GM18499 (cell line): ENCODE results near the gene MAP3K12.
"Not testable (repeated sequence)": the region's sequence is repeated elsewhere in the genome, so short reads cannot be mapped to it uniquely, and the experiment has no call there.

Source experiments
- ATAC-seq: cut with Tn5 transposase; IDR thresholded peaks from one replicate; pipeline ENCODE4 v1.9.1; 2021; ENCODE audit warnings: moderate number of reproducible peaks; ENCODE audit not compliant: insufficient read depth, unreplicated experiment

Gene MAP3K12

DNA sequence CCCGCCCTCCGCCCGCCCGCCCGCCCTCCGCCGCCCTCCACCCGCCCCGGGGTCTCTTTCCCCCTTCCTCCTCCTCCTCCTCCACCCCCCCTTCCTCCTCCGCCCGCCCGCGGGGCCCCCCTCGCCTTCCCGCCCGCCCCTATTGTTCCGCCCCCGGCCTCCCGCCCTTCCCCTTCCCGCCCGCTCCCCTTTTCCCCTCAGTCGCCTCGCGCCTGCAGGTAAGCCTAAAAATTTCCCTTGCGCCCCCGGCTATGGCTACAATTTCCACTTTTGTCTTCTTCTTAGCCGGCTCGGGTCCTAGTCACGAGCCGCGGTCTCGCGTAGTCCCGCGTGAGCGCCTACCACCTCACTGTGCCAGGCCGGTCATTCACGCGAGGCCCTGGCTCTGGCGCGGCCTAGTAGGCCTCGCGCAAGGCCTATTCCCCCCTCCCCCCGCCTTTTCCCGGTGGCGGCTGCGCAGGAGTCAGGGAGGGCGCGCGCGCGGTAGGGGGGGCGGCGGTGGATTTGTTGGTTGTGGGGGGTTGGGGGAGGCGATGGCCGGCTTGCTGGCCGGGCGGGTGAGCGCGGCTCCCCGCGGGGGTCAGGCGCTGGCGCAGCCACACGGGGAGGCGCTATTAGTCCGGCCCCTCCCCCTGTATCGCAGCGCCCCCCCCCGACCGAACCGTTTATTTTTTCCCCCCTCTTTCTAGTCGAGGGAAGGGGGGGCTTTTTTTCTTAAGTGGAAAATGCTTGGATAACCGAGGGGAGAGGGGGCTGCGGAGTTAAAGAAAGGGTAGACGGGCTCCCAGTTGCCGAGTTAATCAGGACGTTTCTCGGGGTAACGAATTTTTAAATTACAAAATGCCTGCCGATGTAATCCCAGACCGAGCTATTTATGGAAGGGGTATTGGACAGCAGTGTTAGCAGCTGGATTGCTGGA lies 46.8 kb downstream of the MAP3K12 start:
- ATAC-seq: no peak

DNA sequence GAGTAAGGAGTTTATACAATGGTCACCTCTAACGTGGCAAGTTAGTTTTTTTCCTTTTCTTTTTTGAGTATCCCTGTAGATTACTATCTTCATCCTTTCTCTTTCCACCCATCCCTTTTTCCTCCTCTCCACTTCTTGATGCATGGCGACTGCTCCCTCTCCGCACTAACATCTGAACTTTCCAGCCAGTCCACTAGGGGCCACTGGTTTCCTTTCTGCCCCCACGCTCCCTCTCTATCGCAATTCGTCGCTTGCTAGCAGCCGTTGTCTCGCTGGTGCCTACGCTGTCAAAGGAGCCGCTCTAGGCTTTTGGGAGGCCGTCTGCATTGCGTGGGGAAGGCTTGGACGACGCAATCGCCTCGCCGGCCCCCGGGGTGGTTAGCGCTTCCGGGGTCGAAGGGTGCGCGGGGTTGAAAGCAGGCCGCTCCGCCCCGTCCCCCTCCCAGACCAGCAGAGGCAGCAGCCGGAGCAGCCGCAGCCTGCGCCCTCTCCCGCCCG lies 47.5 kb downstream of the MAP3K12 start, which contains the start of gene PCBP2:
PCBP2 (plus strand) TSS at position 442 of the 498 bp plus-strand sequence. CDS start 2,699 bp downstream, outside the sequence.
- ATAC-seq: peak; percentile 94

DNA sequence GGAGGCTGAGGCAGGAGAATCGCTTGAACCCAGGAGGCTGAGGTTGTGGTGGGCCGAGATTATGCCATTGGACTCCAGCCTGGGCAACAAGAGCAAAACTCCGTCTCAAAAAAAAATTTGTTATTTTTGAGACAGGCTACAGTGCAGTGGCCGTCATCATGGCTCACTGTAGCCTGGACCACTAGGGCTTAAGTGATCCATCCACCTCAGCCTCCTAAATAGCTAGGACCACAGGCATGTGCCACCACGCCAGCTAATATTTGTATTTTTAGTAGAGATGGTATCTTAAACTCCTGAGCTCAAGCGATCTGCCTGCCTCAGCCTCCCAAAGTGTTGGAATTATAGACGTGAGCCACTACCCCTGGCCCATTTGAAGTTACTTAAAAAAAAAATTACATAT lies 48.3 kb downstream of the MAP3K12 start:
- ATAC-seq: no peak

DNA sequence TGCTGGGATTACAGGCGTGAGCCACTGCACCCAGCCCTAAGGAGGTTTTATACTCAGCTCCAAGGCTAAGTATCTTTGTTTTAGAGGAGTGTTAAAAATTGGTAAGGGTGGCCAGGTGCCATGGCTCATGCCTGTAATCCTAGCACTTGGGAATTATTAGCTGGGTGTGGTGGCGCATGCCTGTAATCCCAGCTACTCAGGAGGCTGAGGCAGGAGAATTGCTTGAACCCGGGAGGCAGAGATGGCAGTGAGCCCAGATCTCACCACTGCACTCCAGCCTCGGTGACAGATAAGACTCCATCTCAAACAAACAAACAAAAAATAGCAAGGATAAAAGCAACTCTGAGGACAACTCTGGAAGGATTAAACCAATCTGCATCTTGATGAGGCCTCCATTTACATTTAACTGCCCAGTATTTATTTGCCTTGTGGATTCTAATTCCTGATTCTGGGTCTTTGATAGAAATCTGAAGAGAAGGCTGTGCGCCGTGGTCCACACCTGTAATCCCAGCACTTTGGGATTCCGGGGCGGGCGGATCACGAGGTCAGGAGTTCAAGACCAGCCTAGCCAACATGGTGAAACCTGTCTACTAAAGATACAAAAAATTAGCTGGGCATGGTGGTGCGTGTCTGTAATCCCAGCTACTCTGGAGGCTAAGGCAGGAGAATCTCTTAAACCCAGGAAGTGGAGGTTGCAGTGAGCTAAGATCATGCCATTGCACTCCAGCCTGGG lies 54.5 kb downstream of the MAP3K12 start:
- ATAC-seq: not testable (repeated sequence)

DNA sequence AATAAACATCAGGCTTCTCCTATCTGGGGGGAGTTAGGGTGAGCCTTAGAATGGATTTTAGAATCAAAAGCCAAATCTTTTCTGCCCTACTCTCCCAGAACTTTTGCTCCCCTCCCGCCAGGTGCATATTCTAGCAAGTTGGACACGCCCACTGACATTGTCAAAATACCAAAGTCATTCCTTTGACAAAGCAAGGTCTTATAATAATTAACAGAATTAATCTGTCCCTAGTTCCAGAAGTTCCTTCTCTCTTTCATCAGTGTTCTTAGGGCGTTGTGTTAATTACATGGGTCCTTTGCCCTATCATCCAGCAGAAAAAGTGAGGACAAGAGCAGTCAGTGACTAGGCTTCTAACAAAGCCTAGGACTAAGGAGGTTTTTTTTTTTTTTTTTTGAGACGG lies 55.3 kb downstream of the MAP3K12 start:
- ATAC-seq: no peak

DNA sequence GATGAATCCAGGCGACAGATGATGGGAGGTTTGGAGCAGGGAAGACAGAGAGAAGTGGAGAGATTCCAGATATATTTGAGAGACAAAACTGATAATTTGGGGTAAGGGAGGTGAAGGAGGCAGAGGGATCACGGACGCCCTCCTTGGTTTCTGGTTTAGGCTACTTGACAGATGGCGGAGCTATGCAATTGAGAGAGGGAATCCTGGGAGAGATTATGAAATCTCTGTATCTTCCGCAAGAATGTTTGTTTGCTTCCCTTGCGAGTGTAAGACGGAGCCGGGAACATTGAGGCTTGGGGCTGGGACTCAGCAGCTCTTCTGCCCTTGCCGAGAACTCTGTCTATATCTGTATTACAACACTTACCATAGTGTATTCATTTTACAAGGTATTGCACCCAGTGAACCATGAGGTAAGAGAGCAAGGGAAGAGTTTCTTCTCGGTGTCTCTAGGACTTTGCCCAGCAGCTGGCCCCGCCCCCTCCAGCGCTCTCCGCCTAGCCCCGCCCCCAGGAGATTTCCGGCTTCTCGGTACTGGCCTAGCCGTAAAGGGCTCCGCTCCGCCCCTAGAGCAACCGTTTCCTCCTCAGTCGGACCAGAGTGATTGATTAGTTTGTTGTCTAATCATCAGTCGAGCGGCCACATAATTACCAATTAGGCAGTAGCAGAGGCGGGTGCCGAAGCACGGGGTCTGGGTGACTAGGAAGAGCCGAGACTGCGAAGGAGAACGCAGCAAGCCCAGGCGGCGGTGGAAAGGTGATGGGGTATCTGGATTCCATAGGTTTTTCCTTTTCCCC lies 58.0 kb downstream of the MAP3K12 start, which contains the start of gene PRR13:
PRR13 (plus strand) TSS at position 695 of the 794 bp plus-strand sequence. CDS start 981 bp downstream, outside the sequence.
- peak; percentile 86 for ATAC-seq

DNA sequence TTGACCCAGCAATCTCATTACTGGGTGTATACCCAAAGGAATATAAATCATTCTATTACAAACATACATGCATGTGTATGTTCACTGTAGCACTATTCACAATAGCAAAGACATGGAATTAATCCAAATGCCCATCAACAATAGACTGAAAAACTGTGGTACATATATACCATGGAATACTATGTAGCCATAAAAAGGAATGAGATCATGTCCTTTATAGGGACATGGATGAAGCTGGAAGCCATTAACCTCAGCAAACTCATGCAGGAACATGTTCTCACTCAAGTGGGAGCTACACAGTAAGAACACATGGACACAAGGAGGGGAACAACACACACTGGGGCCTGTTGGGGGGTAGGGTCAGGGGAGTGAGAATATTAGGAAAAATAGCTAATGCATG lies 59.7 kb downstream of the MAP3K12 start:
- ATAC-seq: not testable (repeated sequence)

DNA sequence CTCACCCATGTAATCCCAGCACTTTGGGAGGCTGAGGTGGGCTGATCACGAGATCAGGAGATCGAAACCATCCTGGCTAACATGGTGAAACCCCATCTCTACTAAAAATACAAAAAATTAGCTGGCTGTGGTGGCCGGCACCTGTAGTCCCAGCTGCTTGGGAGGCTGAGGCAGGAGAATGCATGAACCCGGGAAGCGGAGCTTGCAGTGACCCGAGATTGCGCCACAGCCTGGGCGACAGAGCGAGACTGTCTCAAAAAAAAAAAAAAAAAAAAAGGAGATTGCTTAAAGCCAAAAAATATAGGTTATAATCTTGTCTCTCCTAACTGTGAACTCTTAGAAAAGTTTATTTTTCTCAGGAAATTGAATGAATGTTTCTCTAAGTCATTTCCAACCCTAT lies 63.9 kb downstream of the MAP3K12 start:
- ATAC-seq: not testable (repeated sequence)

DNA sequence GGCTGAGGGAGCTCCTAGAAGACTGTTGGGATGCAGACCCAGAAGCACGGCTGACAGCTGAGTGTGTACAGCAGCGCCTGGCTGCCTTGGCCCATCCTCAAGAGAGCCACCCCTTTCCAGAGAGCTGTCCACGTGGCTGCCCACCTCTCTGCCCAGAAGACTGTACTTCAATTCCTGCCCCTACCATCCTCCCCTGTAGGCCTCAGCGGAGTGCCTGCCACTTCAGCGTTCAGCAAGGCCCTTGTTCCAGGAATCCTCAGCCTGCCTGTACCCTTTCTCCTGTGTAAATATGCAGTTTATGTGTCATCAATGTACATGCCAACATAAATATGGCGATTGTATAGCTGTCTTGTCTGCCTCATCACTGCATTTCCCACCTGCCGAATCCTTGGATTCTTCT lies 68.1 kb downstream of the MAP3K12 start:
- ATAC-seq: no peak

DNA sequence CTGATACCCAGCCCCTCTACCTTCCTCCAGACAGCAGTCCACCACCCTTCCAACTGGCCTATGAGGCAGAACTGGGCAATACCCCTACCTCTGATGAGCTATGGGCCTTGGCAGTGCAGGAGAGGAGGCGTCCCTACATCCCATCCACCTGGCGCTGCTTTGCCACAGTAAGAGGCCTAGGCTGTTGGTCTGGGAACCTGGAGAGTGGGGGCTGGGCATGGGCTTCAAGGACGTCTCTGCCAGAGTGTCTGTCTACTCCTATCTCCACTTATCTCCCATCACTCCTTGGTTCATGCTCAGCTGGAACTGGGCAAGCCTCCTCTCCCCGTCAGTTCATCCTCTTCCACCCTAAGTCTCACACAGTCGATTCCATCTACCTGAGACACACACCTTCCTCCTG lies 69.1 kb downstream of the MAP3K12 start:
- ATAC-seq: no peak
